ENCODE data around the gene MED12L. TPM values are rescaled to one million over a fixed set of nuclear protein-coding genes. Genes with fewer than 3 reads are reported as not detected.

MED12L gene
- total RNA-seq, 4 donors from 2014 or later = 0.51 to 12.7 (median 3.1) TPM

DNA sequence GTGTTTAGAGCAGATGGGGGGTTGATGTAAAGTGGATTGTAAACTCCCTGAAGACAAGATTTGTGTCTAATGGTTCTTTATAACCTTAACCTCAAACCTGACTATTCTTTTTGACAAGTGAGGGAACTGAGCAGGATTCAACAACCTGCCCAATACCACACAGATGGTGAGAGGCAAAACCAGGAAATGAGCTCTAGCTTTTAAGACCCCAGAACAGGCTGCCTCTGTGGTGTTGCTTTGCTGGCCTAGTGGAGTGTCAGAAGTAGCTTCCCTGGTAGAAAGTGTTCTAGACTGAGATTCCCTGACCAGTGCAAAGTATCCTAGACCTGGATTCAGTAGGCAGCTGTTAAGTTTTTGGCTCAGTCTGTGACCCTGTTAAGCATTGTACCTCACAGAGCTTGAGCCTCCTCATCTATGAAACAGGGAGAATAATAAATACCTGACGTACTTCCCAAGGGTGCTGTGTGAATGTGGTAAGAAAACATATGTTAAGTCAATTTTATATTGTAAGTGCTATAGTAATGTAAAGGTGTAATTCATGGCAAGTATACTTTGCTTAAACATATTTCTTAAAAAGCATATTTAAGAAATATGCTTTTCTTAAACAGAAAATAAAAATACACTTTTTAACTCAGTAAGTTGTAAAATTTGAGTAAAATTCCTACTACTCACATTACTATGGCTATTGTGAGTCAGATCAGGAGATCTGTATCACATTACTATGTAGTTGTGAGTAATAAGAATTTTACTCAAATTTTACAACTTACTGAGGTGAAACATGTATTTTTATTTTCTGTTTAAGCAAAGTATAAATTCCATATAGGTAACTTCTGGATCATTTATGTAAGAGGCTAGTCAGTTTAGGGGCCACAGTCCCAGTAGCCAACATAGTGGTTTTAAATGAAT is 222.4 kb downstream of the MED12L start:
- no peak for DNase-seq
- Histone ChIP-seq H3K27ac (no peak overlapping the region), H3K27me3 (no peaks in the 10 kb centered on the region), H3K36me3 (no peaks in the 10 kb centered on the region), H3K9me3 (no peaks in the 10 kb centered on the region), H3K4me3 (no peak overlapping the region), H3K4me1 (no peaks in the 10 kb centered on the region)
- TF ChIP-seq, protein P1, sequence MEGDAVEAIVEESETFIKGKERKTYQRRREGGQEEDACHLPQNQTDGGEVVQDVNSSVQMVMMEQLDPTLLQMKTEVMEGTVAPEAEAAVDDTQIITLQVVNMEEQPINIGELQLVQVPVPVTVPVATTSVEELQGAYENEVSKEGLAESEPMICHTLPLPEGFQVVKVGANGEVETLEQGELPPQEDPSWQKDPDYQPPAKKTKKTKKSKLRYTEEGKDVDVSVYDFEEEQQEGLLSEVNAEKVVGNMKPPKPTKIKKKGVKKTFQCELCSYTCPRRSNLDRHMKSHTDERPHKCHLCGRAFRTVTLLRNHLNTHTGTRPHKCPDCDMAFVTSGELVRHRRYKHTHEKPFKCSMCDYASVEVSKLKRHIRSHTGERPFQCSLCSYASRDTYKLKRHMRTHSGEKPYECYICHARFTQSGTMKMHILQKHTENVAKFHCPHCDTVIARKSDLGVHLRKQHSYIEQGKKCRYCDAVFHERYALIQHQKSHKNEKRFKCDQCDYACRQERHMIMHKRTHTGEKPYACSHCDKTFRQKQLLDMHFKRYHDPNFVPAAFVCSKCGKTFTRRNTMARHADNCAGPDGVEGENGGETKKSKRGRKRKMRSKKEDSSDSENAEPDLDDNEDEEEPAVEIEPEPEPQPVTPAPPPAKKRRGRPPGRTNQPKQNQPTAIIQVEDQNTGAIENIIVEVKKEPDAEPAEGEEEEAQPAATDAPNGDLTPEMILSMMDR (IDR thresholded peaks at IDR 0.05) = no peak
- TF ChIP-seq POLR2A (IDR thresholded peaks at IDR 0.05) = no peak
- intact Hi-C loops (cut with DNase I; ENCODE audit: low total_unique reads) = no loop called here

DNA sequence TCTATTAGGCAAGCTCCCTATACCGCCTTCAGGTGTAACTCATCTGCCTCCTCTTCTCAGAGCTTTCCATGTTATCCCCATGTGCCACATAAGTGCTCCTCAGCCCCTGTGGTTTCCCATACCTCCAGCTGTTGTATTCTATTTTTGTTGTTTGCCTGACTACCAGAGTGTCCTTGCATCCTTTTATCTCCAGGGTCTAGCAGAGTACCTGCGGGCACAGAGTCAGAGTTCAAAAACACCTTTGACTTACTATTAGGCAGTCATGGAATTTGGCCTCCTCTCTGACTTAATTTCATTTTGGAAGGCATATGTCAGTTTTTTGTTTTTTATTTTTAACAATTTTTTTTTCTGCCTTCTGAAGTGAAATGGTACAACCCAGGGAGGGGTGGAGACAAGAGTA is 224.1 kb downstream of the MED12L start:
- Histone ChIP-seq H3K9me3 (no peaks in the 10 kb centered on the region), H3K27ac (no peak overlapping the region), H3K4me3 (no peak overlapping the region), H3K27me3 (no peaks in the 10 kb centered on the region), H3K4me1 (no peaks in the 10 kb centered on the region), H3K36me3 (no peaks in the 10 kb centered on the region)
- no peak for DNase-seq
- intact Hi-C loops (cut with DNase I; ENCODE audit: low total_unique reads) = no loop called here
- TF ChIP-seq, protein P1 (IDR thresholded peaks at IDR 0.05) = no peak
- TF ChIP-seq POLR2A (IDR thresholded peaks at IDR 0.05) = no peak

DNA sequence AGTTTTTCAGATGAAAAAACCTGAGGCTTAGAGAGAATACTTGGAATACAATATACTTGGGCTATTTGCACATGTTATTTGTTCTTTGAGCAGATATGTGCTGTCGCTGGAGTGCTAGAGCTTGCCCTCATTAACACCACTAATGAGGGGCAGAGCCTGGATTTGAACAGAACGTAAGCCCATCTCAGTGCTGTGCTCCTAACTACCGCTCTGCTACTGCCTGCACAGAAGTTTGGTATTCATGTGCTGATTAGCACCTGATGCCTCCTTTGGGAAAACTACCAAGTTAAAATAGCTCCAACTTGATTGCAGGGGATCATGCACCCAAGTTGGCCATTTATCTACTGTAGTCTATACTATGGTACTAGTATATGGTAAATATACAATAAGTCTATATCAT is 227.5 kb downstream of the MED12L start:
- DNase-seq = no peak

DNA sequence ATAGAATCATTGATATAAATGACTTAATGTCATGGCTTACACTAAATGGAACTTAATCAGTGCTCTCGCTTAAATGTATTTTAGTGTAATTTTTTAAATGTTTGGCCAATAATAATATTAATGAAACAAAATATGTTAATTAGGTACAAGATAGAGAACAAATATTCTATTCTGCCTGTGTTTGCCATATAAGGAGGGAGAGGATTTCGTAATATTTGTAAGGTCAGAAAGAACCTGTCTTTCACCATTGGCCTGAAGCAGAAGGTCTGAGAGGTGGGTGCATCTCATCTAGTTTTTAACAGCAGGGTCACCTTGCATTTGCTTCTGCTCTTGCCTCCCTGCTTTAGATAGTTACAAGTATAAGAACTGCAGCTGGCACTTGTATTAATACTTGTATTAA is 228.7 kb downstream of the MED12L start:
- H3K27ac ChIP-seq = no peak overlapping the region
- H3K36me3 ChIP-seq = no peaks in the 10 kb centered on the region
- H3K4me3 ChIP-seq = no peak overlapping the region
- intact Hi-C loops (cut with DNase I; ENCODE audit: low total_unique reads) = no loop called here
- DNase-seq = no peak
- no peaks in the 10 kb centered on the region for H3K27me3 ChIP-seq
- H3K9me3 ChIP-seq = no peaks in the 10 kb centered on the region
- TF ChIP-seq, protein P1 (IDR thresholded peaks at IDR 0.05) = no peak
- TF ChIP-seq POLR2A (IDR thresholded peaks at IDR 0.05) = no peak
- H3K4me1 ChIP-seq = no peaks in the 10 kb centered on the region

More for the DNA sequence above, 227.5 kb downstream of the MED12L start:
- Histone ChIP-seq H3K4me1 (no peaks in the 10 kb centered on the region), H3K27me3 (no peaks in the 10 kb centered on the region), H3K4me3 (no peak overlapping the region), H3K36me3 (no peaks in the 10 kb centered on the region), H3K9me3 (no peaks in the 10 kb centered on the region), H3K27ac (no peak overlapping the region)
- intact Hi-C loops (cut with DNase I; ENCODE audit: low total_unique reads) = no loop called here
- no peak for TF ChIP-seq POLR2A (IDR thresholded peaks at IDR 0.05)
- TF ChIP-seq, protein P1 (IDR thresholded peaks at IDR 0.05) = no peak

DNA sequence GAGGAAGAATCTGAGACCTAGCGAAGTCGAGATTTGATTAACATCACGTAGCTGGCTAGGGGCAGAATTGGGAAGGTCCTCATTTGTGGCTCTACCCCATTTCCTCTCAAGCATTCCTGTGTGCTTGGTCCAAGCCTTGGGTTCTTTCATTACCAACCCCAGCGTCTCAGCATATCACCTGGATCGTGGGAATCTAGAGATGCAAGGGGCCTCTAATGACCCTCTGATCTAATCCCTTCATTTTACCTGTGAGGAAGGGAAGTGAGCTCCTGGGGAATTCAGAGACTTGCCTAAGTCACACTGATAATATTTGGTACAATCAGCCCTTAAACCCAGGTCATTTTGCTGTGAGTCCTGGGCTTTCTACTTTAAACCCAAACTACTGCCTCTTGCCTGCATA is 229.1 kb downstream of the MED12L start:
- TF ChIP-seq, protein P1 (IDR thresholded peaks at IDR 0.05) = no peak
- TF ChIP-seq POLR2A (IDR thresholded peaks at IDR 0.05) = no peak
- intact Hi-C loops (cut with DNase I; ENCODE audit: low total_unique reads) = no loop called here

More for the DNA sequence above, 229.1 kb downstream of the MED12L start:
- no peak for DNase-seq
- H3K27ac ChIP-seq = no peak overlapping the region
- no peaks in the 10 kb centered on the region for H3K27me3 ChIP-seq
- H3K4me1 ChIP-seq = no peaks in the 10 kb centered on the region
- no peaks in the 10 kb centered on the region for H3K9me3 ChIP-seq
- H3K36me3 ChIP-seq = no peaks in the 10 kb centered on the region
- no peak overlapping the region for H3K4me3 ChIP-seq
